ENCODE measurements around the gene MAP2K3.
"Not testable (repeated sequence)": the region's sequence is repeated elsewhere in the genome, so short reads cannot be mapped to it uniquely, and the experiment has no call there.

Gene MAP2K3

GRCh38 chr17:21313761-21314160 lies 29.2 kb downstream of the MAP2K3 start:
- not testable (repeated sequence) for DNase-seq

DNA sequence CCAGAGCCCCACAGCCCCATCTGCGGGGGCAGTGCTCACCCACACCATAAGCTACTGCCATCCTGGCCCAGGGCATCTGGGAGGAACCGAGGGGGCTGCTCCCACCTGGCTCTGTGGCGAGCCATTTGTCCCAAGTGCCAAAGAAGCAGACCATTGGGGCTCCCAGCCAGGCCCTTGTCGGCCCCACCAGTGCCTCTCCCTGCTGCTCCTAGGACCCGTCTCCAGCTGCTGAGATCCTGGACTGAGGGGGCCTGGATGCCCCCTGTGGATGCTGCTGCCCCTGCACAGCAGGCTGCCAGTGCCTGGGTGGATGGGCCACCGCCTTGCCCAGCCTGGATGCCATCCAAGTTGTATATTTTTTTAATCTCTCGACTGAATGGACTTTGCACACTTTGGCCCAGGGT lies 29.8 kb downstream of the MAP2K3 start:
- not testable (repeated sequence) for DNase-seq

DNA sequence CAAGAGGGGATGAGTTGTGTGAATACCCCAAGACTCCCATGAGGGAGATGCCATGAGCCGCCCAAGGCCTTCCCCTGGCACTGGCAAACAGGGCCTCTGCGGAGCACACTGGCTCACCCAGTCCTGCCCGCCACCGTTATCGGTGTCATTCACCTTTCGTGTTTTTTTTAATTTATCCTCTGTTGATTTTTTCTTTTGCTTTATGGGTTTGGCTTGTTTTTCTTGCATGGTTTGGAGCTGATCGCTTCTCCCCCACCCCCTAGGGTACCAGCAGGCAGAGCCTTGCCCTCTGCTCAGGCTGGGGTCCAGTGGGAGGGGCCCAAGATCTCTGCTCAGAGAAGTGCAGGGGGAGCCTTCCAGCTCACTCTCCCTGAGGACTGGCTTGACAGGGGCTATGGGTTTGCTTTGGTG lies 30.2 kb downstream of the MAP2K3 start:
- not testable (repeated sequence) for DNase-seq

- DNase-seq = not testable (repeated sequence)
Measured at GRCh38 chr17:21315246-21316000, 30.9 kb downstream of the MAP2K3 start.

- not testable (repeated sequence) for DNase-seq
Measured at GRCh38 chr17:21316212-21316886, 31.8 kb downstream of the MAP2K3 start.

DNA sequence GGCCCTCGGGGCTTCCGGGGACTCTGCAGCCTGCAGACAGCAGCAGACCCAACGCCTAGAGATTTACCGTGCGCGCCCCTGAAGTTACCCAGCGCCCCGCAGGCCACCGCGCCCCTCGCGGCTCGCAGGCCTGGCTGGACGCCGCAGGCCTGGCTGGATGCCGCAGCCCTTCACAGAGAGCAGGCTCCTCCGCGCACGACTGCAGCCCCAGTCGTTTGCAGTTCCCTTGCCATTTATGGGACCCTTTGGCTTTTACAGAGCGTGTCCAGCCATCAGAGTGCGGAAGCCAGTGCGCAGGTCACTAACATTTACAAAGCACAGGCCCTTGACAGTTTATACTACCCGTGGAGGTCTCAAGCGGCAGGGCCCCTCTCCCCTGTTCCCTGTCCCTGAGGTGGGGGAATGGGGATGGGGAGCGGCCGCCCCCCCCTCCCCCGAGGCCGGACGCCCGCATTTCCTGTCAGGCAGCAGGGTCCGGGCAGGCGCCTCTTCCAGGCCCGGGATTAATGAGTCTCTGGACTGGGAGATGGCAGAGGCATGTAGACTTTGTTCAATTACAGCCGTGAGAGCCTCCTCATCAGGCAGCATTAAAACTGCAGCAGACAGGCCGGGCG lies 32.5 kb downstream of the MAP2K3 start:
- DNase-seq = not testable (repeated sequence)

DNA sequence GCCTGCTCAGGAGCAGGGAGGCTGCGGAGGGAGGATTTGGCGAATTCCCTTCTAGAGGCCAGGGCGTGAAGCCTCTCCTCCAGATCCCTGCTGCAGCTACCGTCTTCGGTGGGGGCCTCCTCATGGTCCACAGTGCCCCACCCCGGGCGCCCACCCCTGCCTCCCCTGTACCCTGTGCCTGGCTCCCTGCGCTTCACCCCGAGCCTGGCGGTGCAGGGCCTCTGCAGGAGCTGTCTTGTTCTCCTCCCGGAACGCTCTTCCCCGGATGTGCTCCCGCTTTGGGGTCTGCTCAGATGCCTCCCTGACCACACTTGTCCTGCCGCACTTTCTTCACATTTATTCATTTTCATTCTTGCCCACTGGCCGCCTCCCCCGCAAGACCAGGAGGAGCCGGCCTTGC lies 33.3 kb downstream of the MAP2K3 start:
- not testable (repeated sequence) for DNase-seq

- DNase-seq = no peak
Measured at GRCh38 chr17:21318439-21318838, 33.9 kb downstream of the MAP2K3 start.

- DNase-seq = not testable (repeated sequence)
Measured at GRCh38 chr17:21318856-21319255, 34.3 kb downstream of the MAP2K3 start.

- not testable (repeated sequence) for DNase-seq
Measured at GRCh38 chr17:21319256-21319655, 34.7 kb downstream of the MAP2K3 start.

DNA sequence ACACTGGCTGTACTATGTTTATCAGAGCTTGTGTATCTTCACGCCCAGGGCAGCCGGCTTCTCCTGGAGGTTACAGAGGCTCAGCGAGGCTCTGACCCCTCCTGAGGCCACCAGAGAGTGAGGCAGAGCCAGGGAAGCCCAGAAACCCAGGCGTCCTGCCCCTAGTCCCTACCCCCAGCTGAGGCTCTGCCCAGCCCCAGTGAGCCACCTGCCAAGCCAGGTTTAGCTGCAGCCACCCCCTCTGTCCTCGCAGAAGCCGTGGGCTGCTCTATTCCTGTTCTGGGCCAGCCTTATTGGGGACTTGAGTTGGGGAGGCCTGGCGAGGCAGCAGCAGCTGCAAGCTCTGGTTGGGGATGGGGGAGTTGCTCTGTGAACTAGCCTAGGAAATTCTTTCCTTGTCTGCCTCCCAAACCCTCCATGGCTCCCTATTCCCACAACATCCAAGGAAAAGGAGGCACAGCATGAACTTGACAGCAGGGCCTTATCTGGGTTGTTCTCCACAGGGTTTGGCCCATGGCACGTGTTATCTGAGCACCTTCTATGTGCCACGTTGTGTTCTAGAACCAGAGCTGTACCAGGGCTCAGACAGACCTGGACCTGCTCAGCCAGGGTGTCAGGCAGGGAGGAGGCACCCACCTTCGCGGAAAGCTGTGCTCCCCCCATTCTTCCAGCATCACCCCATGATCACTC lies 35.3 kb downstream of the MAP2K3 start:
- DNase-seq = not testable (repeated sequence)

DNA sequence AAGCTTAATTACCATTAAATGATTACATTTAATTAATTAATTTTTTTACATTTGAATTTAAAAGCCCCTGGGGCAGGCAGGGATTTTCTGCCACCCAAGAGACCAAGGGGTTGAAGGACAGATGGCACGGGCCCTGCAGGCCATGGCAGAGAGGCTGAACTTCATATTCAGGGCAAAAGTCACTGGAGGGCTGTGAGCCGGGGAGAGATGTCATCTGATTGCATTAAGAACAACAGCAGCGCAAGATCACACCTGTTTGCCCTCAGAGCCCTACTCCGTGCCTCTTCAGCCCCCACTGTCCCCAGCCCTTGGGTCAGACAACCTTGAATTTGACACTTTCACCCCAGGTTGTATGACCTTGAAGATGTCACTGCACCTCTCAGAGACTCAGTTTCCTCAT lies 35.9 kb downstream of the MAP2K3 start:
- DNase-seq = not testable (repeated sequence)

DNA sequence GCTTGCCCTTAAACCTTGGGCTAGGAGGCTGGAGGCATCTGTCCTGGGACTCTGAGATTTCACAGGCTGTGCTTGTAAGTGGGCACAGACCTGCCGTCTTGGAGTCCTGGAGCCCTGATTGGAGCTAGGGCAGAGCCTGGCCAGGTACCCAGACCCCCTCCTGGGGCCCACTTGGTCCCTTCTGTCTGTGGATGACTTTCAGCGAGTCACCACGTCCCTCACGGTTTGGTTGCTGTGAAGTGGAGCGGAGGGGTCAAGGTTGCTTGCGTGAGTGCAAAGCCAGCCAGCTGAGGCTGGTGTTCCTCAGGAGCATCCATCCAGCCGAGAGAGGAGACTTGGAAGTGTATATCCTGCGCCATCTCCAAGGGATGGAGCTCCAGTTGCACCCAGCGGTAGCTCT lies 36.5 kb downstream of the MAP2K3 start:
- not testable (repeated sequence) for DNase-seq

DNA sequence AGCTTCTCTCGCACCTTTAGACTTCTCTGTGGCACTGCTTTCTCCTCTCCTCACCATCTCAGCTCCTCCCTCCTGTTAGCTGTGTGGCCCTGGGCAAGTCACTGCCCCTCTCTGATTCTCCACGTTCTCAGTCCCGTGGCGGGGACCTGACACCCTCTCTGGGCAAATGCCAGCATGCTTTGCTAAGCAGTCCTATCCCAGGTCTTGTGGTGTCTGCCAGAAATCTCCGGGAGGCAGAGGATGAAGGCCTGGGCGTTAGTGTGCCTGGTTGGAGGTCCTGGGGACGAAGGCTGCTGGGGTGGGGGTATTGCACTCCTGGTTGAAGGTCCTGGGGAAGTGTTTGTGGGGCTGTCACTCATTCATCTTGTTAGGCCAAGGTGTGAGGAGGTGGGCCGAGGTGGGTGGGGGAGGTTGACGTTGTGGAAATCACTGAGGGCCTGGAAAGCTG lies 37.3 kb downstream of the MAP2K3 start:
- DNase-seq = not testable (repeated sequence)

DNA sequence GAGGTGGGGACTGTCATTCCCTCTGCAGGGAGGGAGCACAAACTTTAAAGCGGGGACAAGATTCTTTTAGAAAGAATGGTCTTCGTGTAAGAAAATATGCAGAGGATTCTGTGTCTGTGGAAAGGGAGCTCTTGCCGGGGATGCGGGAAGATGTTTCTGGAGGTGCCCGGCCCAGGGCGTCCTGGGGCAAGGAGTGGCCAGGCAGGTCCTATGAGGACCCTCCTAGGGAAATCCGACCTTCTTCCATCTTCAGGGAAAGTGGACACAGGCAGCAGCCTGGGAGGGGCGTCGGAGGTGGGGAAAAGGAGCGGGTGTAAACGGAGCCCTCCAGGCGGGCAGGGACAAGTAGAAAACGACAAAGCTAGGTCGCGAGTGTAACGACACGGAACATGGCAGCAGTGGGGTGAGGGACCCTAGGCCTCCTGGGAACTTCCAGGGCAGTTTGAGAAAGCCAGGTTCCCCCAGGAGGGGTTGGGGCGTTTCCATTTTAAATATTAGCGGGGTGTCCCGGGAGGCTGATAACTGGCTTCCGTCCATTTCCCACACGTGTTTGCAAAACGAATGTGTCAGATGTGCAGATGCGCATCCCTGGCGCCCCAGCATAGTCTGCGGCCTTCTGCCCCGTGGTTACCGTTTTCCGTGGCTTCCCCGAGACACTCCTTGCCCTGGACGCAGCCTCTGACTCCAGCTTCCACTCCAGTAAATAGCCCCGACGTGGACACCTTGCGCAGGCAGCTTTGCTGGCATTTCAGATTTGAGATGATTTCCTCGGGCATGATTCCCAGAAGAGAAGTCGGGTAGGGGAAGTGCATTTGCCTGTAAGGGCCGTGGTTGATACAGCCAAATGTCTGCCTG lies 39.0 kb downstream of the MAP2K3 start:
- not testable (repeated sequence) for DNase-seq

DNA sequence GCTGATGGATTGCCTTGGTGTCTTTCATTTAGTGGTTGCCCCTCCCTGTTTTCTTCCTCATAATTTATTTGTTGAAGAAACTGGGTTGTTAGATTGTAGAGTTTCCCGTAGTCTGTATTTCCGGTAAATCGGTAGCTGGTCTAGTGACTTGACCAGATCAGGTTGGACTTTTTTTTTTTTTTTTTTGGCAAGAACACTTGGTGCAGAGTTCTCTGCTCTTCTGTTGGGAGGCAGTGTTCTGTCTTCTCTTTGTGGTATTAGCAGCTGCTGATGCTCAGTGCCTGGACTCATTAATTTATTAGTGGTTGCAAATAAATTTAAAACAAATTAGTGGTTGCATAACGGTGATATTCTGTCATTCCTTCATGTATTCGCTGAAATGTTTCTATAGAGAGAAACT lies 40.2 kb downstream of the MAP2K3 start:
- DNase-seq = not testable (repeated sequence)

DNA sequence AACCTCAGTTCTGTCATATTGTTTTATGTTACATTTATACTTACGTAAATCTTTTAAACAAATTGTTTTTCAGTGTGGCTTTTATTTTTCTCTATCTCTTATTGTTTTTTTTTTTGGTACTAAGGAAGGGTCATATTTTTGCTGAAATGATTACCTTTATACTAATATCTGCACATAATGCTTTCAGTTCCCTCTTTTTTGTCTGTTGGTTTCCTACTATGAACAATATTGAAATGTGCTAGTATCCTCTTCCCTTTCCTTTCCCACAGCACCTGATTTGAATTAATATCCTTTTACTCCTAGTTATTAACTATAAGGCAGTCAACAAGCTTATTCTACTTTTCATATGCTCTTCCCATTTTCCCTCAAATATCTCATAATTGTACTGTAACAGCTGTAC lies 43.4 kb downstream of the MAP2K3 start:
- not testable (repeated sequence) for DNase-seq

DNA sequence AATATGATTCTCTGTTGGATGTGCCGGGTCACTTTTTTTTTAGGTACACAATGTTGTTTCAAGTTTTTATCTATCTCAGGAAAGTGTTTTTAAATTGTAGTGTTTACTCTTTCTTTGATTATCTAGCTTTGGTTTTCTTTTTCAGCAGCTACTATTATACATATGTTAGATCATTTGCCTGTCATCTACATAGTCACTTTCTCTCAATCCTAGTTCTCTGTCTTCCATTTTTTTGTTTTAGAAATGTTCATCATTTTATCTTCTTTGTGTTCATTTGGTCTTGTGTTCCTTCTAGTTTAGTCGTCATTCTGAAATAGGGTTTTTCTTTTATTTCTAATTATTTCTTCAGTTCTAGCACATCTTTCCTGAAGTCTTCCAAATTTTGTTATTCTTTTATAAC lies 44.3 kb downstream of the MAP2K3 start:
- not testable (repeated sequence) for DNase-seq

- no peak for DNase-seq
Measured at GRCh38 chr17:21330436-21331160, 46.1 kb downstream of the MAP2K3 start.

- DNase-seq = not testable (repeated sequence)
Measured at GRCh38 chr17:21336541-21337294, 52.2 kb downstream of the MAP2K3 start.
